T-helper 9 cell (primary cell): Measurements from ENCODE around the gene BANP.
"Not testable (repeated sequence)": the region's sequence is repeated elsewhere in the genome, so short reads cannot be mapped to it uniquely, and the experiment has no call there.

Experiments
- DNase-seq: peaks from one replicate; pipeline ENCODE4 v3.0.0-alpha.2; 2020
- total RNA-seq, 2 donors: gene quantifications; one replicate each; lab custom pipeline; 2026; lab: John Stamatoyannopoulos, UW

The BANP gene, protein sequence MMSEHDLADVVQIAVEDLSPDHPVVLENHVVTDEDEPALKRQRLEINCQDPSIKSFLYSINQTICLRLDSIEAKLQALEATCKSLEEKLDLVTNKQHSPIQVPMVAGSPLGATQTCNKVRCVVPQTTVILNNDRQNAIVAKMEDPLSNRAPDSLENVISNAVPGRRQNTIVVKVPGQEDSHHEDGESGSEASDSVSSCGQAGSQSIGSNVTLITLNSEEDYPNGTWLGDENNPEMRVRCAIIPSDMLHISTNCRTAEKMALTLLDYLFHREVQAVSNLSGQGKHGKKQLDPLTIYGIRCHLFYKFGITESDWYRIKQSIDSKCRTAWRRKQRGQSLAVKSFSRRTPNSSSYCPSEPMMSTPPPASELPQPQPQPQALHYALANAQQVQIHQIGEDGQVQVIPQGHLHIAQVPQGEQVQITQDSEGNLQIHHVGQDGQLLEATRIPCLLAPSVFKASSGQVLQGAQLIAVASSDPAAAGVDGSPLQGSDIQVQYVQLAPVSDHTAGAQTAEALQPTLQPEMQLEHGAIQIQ
- 31.1 to 53.7 reads per million in 2 donors for total RNA-seq

DNA sequence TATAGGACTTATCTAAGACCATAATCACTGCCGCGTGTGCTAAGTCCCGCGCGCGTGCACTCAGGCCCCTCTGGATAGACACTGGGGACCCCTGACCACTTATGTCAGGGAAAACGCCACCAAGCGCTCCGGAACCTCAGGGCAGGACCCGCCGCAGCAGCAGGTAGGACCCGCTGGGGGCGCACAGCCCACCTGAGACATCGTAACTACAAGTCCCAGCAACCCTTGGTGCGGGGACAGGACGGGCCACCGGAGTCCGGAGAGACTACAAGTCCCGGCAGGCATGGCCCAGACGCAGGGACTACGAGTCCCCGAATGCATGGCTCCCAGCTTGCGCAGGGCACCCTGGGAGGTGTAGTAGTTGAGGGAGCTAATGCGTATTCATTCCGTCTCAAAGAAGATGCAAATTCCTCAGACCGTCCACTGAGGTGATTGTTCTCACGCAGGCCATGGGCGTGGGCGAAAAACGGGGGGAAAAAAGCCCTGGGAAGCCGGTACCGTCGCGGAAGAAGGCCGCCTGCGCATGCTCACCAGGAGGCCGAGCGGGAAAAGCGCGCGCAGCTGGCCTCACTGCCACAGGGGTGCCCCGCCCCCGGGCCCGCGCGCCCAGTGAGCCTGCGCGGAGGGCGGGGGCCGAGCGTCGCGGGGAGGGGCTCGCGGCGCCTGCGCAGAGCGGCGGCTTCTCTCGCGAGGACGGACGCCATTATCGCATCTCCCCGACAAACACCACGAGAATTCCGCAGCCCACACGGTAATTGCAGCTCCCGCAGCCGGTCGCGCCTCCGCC is at the start of gene BANP:
Gene BANP, plus strand, starts transcription at position 670 of the 787 bp plus-strand sequence. CDS start 23,682 bp downstream, outside the sequence.
- DNase-seq = peak; percentile 92

DNA sequence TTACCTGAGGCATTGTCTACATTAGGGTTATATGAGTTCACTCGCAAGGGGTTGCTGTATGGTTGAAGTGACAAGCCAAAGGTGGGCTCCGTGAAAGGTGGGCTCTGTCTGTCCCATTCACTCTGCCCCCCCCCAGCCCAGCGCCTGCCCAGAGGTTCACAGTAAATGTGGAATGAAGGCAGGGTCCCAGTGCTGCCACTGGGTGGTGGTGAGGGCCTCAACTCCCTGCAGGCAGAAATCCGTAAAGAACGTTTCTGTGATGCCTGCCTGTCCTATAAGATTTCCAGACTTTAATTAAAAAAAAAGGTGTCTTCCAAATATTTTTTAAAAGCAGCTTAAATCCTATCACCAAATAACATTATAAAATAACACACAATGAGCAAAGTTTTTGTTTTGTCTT is 46.3 kb upstream of the BANP start:
- DNase-seq = not testable (repeated sequence)

DNA sequence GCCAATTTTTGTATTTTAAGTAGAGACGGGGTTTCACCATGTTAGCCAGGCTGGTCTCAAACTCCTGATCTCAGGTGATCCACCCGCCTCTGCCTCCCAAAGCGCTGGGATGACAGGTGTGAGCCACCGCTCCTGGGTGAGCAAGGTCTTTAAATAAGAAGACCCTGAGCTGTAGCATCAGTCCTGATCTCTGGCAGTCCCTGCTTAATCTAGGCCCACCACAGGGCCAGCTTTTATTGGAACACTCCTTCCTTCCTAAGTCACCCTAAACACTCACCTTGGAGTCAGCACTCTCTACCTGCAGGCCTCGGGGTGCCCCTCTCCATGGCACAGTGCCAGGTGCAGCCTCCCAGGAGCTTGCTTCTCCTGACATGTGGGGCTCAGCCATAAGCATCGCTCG is 45.7 kb upstream of the BANP start:
- not testable (repeated sequence) for DNase-seq

DNA sequence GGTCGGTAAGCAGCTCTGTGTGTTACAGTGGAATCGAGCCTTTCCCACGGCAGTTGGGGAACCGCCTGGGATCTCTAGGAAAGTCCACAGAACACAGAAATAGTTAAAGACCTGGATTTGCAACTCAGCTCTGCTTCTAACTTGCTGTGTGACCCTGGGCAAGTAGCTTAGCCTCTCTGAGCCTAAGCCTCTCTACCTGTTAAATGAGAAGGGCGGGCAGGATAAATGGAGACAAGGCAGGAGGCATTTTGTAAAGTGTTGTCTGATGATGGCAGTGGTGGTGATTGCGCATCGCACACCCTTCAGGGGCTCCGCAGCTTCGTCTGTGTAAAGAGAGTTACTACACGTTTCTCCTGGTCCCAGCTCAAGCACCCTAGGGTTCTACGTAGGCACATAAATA is 43.1 kb upstream of the BANP start:
- DNase-seq = not testable (repeated sequence)

DNA sequence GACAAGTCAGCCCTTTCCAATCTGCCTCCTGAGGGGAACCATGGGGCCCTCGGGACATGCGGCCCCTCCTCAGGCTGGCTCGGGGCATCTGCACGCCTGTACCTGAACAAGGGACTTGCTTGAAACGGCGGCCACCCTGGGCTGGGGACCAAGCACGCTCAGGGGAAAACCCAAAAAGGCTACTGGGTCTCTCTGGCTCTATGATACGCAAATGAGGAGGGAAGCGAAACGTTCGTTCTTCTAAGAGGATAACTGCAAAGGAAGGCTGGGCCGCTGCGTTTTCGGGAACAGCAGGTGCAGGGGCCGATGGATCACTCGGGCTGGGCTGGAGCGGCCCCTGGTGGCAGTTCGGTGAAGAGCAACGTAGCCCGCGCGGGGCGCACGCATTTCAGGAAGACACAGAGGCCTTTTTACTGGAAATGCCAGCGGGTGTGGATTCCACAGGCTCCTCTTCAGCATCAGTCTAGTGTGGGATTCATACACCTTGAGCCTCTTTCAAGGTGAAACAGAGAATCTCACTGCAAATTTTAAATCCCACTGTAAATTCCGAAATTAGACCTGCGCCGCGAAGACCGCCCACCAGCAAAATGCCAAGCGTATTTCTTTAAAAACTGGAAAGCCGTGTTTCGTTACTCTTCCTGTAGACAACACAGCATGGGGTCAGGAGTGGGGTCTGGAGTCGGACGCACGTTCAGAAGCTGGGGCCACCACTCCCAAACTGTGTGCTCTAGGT is 41.9 kb upstream of the BANP start:
- peak; percentile 76 for DNase-seq

DNA sequence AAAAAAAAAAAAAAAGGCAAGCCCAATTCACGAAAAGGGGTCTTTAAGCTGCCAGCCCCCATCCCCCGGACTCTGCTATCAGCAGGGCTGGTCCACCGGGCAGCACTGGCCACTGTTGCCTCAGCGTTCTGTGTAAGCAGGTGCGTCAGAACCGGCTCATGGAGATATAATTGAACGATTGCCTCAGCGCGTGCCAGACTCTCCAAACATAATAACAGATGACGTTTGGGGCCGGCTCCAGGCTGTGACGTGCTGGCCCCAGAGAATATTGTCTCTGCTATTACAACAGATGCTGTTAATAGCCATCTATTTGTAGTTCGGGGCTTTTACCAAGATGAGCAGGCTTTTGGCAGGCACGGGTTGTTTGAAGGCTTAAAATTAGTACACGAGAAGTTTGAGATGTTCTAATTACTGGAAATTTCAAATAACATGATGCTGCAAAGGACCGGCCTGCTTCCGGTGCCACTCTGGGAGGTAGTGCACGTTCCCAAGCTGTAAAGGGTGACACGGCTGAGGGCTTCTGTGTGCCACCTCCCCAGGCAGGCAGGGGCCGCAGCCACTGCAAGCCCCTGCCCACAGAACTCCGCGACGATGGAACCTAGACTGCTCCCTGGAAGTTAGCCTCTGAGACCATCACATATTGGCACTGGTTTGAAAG is 40.0 kb upstream of the BANP start:
- not testable (repeated sequence) for DNase-seq

DNA sequence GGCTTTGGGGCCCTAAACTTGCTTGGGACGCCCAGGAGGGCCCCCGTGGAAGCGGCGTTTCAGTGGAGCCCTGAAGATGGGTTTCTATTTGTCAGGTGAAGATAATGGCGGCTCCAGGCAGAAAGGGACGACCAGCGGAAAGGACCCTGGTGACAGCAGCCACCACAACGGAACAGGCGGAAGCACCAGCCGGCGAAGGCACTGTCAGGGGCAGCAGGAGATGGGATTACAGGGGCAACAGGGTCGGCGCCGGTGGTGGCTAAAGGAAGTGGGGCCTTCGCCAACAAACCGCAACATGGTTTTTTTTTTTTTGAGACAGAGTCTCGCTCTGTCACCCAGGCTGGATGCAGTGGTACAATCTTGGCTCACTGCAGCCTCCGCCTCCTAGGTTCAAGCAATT is 38.5 kb upstream of the BANP start:
- DNase-seq = not testable (repeated sequence)

DNA sequence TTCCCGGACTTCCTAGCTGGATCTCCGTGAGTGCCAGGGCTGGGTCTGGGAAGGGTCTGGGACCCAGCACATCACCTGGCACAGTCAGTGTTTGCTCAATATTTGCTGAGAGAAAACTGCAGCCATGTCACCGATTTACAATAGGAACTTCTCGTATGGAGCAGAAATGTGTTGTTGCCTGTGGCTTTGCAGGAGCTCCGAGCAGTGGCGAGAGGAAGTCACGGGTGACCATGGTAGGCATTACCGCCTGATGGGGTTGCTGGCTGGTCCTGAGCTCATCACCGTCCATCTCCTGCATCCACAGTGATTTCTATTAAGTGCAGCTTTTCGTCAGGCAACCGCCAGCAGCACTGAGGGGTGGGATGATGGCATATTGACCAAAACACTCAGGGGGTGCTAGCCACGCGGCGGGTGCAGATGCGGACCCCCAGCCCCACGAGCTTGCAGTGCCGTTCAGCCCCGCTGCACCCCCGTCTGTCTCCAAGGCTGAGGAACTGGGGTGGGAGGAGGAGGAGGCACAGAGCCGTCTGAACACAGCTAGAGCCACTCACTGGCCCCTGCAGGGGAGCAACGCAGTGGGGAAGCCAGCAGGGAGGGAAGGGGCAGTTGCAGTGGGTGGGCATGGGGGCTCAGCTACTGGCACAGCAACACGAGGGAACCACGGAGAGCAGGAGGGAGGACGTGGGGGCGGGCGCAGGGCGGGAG is 37.1 kb upstream of the BANP start:
- not testable (repeated sequence) for DNase-seq

DNA sequence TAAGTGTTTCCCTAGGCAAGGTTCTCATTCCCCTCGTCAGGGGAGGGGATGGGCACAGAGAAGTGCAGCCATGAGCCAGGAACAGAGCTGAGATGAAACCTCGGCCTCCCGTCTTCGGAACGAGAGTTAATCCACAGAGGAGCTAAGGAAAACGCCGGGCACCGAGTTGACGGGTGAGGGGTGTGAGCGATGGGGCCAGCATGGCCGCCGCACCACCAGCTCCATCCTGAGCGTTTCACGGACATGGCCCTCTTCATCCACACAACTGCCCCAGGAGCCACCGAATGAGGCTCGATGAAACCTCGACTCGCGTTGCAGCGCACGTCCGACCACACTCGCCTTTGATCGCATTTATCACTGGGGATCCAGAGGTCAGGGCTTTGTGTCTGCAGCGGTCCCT is 36.4 kb upstream of the BANP start:
- DNase-seq = no peak

DNA sequence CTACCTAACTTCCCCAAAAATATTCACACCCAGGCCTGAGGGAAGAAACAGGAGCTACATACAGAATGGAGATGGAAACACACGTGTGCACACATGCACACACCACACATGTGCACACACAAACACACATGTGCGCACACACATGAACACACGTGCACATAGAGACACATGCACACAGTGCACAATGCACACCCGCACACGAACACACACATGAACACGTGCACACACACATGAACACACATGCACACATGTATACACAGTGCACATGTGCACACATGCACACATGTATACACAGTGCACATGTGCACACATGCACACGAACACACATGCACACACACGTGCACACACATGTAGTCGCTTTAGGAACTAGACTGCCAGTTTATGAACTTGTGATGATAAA is 33.7 kb upstream of the BANP start:
- no peak for DNase-seq

DNA sequence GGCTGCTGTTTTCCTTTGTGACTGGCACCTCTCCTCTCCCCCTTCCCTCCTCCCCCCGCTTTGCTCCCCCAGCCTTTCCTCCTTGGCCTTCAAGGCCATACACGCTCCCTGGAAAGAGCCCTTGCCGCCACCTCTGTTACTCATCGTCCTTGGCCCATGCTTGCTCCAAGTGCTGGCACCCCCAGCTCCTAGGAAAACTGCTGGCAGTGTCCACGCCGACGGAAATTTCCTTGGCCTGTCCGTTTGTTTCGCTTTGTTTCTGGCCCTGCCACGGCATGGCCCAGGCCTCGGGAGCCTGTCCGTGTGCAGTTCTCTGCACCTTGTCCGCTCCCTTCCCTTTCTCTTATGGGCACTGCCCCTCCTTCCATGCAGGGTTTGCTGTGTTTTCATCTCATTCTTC is 32.9 kb upstream of the BANP start:
- no peak for DNase-seq

DNA sequence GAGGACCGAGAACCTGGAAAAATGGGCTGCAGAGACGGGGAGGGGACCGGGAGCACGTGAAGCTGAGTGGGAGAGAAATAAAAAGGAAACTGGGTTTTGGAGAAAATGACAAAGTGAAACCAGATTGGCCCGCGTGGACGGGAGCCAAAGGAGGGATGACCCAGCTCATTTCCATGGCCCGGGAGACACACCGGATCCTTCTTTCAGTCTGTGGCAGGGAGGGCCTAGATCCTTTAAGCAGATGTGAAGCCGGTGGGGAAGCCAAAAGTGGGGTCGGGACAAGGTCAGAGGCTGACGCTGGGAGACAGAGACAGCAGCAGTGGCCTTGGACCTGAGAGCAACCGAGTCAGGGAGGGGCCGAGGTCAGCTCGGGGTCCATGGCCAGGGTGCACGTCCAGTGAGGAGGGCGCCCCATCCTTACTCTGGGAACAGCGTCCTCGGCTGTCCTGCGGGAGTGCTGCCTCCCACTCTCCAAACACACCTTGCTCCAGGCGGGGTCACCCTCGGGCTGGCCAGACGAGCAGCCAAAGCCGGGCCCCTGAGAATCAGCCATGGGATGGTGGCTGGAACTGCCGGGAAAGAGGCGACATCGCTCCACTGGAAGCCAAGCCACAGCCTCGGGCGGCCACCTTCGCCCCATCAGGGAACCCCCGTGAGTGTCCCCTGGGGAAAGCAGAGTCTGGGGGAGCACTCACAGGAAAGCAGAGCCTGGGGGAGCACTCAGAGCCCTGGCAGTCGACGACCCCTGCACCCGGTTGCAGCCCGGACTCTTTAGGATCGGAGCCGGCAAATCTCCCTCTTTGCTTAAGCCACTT is 32.2 kb upstream of the BANP start:
- DNase-seq = no peak

DNA sequence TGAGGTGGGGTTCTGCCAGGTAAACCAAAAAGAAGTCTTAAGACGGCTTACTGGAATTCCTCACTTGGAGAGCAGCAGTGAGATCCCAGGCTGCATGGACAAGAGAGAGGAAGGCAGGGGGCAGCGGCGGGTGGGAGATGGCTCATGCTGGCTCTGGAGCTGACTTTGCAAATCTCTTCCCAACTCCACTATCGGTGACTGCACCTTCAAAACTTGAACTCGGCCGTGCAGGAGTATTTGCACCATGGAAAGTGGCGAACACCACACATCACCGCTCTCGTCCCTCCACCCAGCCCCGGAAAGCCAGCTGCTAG is 31.6 kb upstream of the BANP start:
- DNase-seq = no peak

DNA sequence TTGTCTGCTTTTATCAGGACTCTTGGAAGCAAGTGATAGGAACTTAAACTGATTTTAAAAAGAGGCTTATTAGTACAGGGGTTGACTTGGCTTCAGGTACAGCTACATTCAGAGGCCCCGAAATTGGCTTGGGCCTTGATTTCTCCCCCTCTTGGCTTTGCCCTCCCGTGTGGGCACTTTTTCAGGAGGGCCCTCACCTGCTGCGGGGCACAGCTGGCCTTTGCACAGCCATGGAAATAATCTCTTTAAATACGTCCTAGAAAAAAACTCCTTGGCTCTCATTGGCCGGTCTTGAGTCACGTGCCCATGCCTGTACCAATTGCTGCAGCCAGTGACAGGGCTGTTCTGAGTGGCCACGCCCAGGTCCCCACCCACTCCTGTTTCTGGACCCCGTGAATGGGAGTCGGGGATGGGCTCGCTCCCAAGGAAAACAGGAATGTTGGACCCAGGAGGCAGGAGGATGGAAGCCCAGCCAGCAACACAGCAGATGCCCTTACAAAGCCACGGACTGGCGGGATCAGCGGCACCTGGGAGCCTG is 29.9 kb upstream of the BANP start:
- DNase-seq = no peak

DNA sequence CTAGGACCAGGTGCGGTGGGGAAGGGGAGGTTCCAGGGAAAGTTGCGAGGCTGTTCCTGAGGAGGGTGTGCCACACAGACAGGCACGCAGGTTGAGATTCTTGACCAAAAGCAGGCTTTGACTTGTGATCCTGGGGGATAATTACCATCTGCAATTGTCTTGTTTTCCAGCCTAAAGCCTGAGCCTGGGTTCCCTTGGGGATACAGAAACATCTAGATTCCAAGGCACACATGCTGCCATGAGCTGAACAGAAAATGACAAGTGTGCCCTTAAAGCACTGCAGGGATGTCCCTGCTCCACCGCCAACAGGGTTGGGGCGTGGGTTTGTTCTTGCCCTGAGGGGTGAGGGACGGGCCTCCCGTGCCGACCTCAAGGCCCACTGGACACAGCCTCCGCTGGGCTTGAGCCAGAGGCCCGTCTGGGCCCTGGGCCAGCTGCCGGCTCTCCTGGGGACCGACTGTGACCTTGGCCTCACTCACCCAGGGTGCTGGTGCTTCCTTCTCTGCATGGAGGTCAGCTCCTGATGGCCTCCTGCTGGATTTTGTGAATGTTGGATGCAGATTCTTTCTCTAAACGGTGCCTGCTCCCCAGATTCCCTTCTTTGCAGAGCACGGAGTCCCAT is 28.9 kb upstream of the BANP start:
- no peak for DNase-seq

DNA sequence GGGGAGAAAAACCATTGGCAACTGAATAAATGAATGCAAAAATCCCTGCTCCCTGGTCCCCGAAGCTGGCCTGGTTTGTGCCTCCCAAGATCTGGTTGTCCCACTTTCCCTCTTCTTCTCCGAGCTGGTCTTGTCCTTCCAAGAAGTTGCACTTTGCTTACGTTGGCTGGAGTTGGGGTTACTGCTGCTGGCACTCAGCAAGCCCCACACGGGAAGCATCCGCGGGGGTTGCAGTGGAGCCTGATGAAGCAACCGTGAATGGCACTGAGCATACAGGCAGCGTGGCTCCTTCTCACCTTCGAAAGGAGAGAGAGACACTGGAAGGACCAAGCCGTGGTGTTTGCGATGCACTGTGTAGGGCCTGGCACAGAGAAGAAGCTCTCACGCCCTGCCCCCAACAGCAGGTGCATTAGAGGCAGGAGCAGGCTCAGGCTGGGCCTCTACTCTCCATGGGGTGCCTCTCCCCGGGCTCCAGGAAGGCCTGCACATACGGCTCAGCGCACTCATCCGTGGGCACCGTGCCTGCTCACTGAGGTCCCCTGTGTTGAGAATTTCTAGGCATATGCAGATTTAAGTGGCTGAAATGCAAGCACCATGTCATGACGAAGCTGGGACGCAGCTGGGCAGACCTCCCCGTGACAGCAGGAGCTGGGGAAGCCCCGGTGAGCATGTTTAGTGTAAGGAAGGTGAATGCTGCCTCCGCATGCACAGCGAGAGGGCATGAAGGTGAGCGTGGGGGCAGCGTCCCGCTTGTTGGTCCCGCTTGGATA is 27.0 kb upstream of the BANP start:
- no peak for DNase-seq

DNA sequence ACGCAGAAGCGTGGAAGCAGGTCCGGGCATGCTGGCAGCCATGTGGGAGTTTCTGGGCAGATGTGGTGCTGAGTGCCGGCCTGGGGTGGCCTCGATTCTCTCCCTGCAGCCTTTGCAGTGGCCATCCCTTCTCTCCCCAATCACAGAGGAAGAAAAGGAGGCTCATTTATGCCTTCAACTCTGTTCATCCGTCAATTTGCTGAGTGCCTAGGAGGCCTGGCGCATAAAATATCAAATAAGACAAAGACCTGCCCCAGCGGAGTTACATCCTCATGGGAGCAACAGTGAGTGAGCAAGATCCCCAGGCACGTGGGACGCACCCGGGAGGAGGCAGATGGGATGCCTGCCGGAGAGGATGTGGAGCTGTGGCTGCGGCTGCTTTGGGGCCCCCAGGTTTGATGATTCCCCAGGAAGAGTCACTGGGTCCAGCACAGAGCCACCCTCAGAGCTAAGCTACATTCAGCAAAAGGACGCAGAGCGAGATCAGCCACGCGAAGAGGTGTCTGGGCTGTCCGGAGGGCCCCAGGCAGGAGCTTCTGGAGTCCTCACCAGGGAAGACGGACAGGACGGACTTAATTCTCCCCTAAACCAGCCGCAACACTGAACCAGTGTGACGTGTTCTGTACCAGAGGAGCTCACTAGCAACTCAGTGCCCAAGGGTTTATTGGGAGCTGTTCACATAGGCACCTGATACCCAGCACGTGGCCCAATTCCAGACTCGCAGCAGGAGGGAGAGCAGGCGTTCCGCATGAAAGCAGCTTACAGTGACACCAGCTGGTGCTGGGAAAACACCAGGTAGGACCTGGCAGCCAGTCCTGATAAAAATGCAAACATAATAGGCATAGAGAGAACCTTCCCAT is 26.2 kb upstream of the BANP start:
- DNase-seq = no peak
